Stimulated activated naive B cell treated with anti-CD40 and anti-IgM and Interleukin-4, amounts not matched to agents 10 μg/mL and 1 μg/mL and 100 μg/mL, for 72 hours (primary cell): ENCODE data around the gene DGKB.

Experiments
- ATAC-seq, 2 donors: fragments of 150-1000 bp; cut with Tn5 transposase; replicated peaks; 2 replicates each; pipeline ENCODE4 v1.10.0; 2021; ENCODE audit warnings: moderate library complexity in 1 of 2
- DNase-seq: peaks from one replicate; pipeline ENCODE4 v3.0.0; 2021
- H3K27ac Mint-ChIP-seq: one replicate; pipeline ENCODE4 v1.8.0; 2022; ENCODE audit warnings: mild to moderate bottlenecking, mixed read lengths
- H3K27me3 Mint-ChIP-seq, 2 donors: one replicate each; pipeline ENCODE4 v1.8.0; 2022; ENCODE audit warnings: mixed read lengths in 2 of 2
- H3K36me3 Mint-ChIP-seq, 2 donors: one replicate each; pipeline ENCODE4 v1.8.0; 2022; ENCODE audit warnings: mixed read lengths in 2 of 2, mild to moderate bottlenecking in 1 of 2
- H3K4me1 Mint-ChIP-seq, 2 donors: one replicate each; pipeline ENCODE4 v1.8.0; 2022; ENCODE audit warnings: mixed read lengths in 2 of 2, mild to moderate bottlenecking in 1 of 2
- H3K4me3 Mint-ChIP-seq, 2 donors: one replicate each; pipeline ENCODE4 v1.8.0; 2022; ENCODE audit warnings: mild to moderate bottlenecking in 2 of 2, mixed read lengths in 2 of 2, moderate library complexity in 1 of 2
- H3K9me3 Mint-ChIP-seq, 2 donors: one replicate each; pipeline ENCODE4 v1.8.0; 2022; ENCODE audit warnings: mixed read lengths in 2 of 2, mild to moderate bottlenecking in 1 of 2

The DGKB gene

GRCh38 chr7:14206121-14206520 is 696.4 kb downstream of the DGKB start:
- Mint-ChIP-seq H3K4me3 (no peak overlapping the region), H3K36me3 (no peaks in the 10 kb centered on the region), H3K4me1 (no peaks in the 10 kb centered on the region), H3K9me3 (no peaks in the 10 kb centered on the region), H3K27me3 (no peaks in the 10 kb centered on the region), H3K27ac (no peak overlapping the region)
- ATAC-seq (no peak), DNase-seq (no peak)

GRCh38 chr7:14201353-14201752 is 701.2 kb downstream of the DGKB start:
- no peaks in the 10 kb centered on the region for H3K27me3 Mint-ChIP-seq
- no peak for ATAC-seq
- no peaks in the 10 kb centered on the region for H3K36me3 Mint-ChIP-seq

DNA sequence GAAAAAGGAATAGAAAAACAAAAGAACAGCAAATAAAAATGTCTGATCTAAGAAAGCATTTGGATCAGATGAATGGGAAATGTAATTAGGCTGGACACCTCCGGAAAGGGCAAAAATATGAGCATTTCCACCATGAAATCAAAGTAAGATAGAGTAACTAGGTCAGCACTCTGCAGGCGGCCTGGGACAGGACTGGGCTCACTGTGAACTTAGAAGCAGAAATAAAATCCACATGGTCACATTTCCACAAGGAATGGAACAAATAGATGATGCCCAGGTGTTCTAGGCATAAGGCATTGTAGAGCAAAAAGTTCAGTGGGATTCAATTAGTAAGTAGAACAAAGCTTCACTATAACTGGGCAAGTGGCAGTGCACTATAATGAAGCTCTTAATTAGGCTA is 703.2 kb downstream of the DGKB start:
- Mint-ChIP-seq H3K27me3 (no peaks in the 10 kb centered on the region), H3K4me3 (no peak overlapping the region), H3K4me1 (no peaks in the 10 kb centered on the region), H3K27ac (no peak overlapping the region), H3K9me3 (peaks cover 0 to 3% of the 10 kb centered on the region in 2 donors), H3K36me3 (no peaks in the 10 kb centered on the region)
- ATAC-seq (no peak), DNase-seq (no peak)

More at GRCh38 chr7:14201353-14201752, 701.2 kb downstream of the DGKB start:
- Mint-ChIP-seq H3K4me1 (no peaks in the 10 kb centered on the region), H3K9me3 (peaks cover 0 to 3% of the 10 kb centered on the region in 2 donors), H3K27ac (no peak overlapping the region), H3K4me3 (no peak overlapping the region)
- DNase-seq, result no peak

GRCh38 chr7:14197280-14197679 is 705.3 kb downstream of the DGKB start:
- Mint-ChIP-seq H3K4me3 (no peak overlapping the region), H3K36me3 (no peaks in the 10 kb centered on the region), H3K27me3 (no peaks in the 10 kb centered on the region), H3K27ac (no peak overlapping the region), H3K4me1 (no peaks in the 10 kb centered on the region), H3K9me3 (peaks cover 0 to 3% of the 10 kb centered on the region in 2 donors)
- ATAC-seq (no peak), DNase-seq (no peak)

- Mint-ChIP-seq H3K27ac (no peak overlapping the region), H3K4me3 (no peak overlapping the region), H3K36me3 (no peaks in the 10 kb centered on the region), H3K4me1 (no peaks in the 10 kb centered on the region), H3K27me3 (no peaks in the 10 kb centered on the region), H3K9me3 (peaks cover 0 to 3% of the 10 kb centered on the region in 2 donors)
- DNase-seq (no peak), ATAC-seq (no peak)
Measured at GRCh38 chr7:14196555-14196954, 706.0 kb downstream of the DGKB start.

GRCh38 chr7:14195871-14196270 is 706.7 kb downstream of the DGKB start:
- no peak overlapping the region for H3K4me3 Mint-ChIP-seq
- H3K36me3 Mint-ChIP-seq, result no peaks in the 10 kb centered on the region
- ATAC-seq (no peak), DNase-seq (no peak)
- peaks cover 0 to 3% of the 10 kb centered on the region in 2 donors for H3K9me3 Mint-ChIP-seq
- no peaks in the 10 kb centered on the region for H3K27me3 Mint-ChIP-seq
- no peaks in the 10 kb centered on the region for H3K4me1 Mint-ChIP-seq
- H3K27ac Mint-ChIP-seq, result no peak overlapping the region

- Mint-ChIP-seq H3K27ac (no peak overlapping the region), H3K9me3 (peaks cover 0 to 3% of the 10 kb centered on the region in 2 donors), H3K4me3 (no peak overlapping the region), H3K4me1 (no peaks in the 10 kb centered on the region), H3K36me3 (no peaks in the 10 kb centered on the region), H3K27me3 (no peaks in the 10 kb centered on the region)
- no peak for ATAC-seq
- DNase-seq, result no peak
Measured at GRCh38 chr7:14195079-14195478, 707.5 kb downstream of the DGKB start.

DNA sequence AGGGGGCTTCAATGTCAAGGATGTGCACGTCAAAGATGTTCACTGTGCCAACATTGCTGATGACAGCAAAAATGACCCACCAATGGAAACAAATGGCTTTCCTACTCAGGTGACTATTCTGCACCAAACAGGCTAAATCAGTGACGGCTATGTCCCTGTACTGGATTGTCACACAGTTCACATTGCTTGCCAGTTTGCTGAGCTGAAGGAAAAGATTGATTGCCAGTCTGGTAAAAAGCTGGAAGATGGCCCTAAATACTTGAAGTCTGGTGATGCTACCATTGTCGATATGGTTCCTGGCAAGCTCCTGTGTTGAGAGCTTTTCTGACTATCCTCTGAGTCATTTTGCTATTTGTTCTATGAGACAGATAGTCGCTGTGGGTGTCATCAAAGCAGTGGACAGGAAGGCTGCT is 710.9 kb downstream of the DGKB start:
- Mint-ChIP-seq H3K36me3 (no peaks in the 10 kb centered on the region), H3K27ac (no peak overlapping the region), H3K27me3 (no peaks in the 10 kb centered on the region), H3K9me3 (peaks cover 2 to 7% of the 10 kb centered on the region in 2 donors), H3K4me1 (no peaks in the 10 kb centered on the region), H3K4me3 (no peak overlapping the region)
- no peak for DNase-seq
- ATAC-seq, result no peak

DNA sequence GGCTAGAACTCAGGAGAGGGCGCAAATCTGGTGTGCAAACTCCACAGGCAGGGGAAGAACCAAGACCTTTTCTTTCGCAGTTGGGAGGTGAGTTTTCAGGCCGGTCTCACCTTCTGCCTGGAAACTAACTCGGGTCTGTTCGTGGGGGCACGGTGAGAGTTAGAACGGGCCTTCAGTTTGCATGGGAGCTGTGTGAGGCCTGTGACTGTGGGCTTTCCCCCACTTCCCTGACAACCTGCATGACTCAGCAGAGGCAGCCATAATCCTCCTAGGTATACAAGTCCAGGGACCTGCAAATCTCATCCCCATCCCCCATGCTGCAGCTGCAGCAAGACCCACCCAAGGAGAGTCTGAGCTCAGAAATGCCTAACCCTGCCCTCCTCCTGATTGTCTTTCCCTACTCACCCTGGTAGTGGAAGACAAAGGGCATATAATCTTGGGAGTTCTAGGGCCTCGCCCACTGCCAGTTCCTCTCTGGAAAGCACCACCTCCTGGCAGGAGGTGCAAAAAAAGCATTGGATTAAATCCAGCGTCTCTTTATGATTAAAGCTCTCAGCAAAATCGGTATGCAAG is 718.2 kb downstream of the DGKB start:
- Mint-ChIP-seq H3K9me3 (peaks cover 5 to 7% of the 10 kb centered on the region in 2 donors), H3K4me3 (no peak overlapping the region), H3K27me3 (no peaks in the 10 kb centered on the region), H3K4me1 (no peaks in the 10 kb centered on the region), H3K27ac (no peak overlapping the region), H3K36me3 (no peaks in the 10 kb centered on the region)
- no peak for ATAC-seq
- DNase-seq, result no peak

DNA sequence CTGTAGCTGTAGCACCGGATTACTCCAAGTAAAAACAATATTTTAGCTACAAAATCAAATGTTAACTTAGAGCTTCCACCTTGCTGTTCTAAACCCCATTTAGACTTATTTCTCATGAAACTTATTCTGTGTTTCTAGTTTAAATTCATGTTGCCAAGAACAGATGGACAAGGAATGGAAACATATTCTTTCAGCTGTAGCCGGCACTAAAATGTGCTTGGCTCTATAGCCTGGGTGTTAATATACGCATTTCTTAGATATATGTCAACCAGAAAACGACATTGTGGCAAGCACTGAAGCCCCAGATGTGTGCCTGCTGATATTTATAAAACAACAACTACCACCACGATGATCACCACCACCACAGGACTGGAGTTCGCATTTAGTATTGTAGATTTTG is 722.8 kb downstream of the DGKB start:
- H3K4me1 Mint-ChIP-seq, result no peaks in the 10 kb centered on the region
- DNase-seq (no peak), ATAC-seq (no peak)
- no peaks in the 10 kb centered on the region for H3K27me3 Mint-ChIP-seq
- H3K36me3 Mint-ChIP-seq, result no peaks in the 10 kb centered on the region
- H3K4me3 Mint-ChIP-seq, result no peak overlapping the region
- no peak overlapping the region for H3K27ac Mint-ChIP-seq
- H3K9me3 Mint-ChIP-seq, result peaks cover 0 to 3% of the 10 kb centered on the region in 2 donors

DNA sequence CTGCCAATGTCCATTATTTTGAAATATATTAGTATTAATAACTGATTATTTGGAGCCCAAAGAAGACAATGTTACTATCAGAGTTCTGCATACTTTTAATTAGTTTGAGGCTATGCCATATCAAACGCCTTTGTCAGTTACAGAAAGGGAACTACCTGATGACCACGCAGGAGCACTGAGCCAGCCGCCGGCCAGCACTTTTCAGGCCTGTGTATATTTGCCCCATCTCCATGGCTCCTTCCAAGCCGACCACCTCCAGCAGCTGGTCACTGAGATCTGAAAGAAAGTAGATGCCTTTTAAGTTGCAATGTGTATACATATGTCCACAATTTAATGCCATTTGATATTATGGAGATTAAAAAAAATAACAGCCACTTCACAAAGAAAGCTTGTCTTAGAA is 724.7 kb downstream of the DGKB start:
- Mint-ChIP-seq H3K9me3 (peaks cover 4% of the 10 kb centered on the region in 2 donors), H3K36me3 (no peaks in the 10 kb centered on the region), H3K27me3 (no peaks in the 10 kb centered on the region), H3K4me1 (no peaks in the 10 kb centered on the region), H3K4me3 (no peak overlapping the region), H3K27ac (no peak overlapping the region)
- DNase-seq (no peak), ATAC-seq (no peak)

- H3K36me3 Mint-ChIP-seq, result no peaks in the 10 kb centered on the region
- no peaks in the 10 kb centered on the region for H3K4me1 Mint-ChIP-seq
- H3K27ac Mint-ChIP-seq, result no peak overlapping the region
- ATAC-seq (no peak), DNase-seq (no peak)
- H3K27me3 Mint-ChIP-seq, result no peaks in the 10 kb centered on the region
- H3K9me3 Mint-ChIP-seq, result peaks cover 12 to 17% of the 10 kb centered on the region in 2 donors
- no peak overlapping the region for H3K4me3 Mint-ChIP-seq
Measured at GRCh38 chr7:14170872-14171271, 731.7 kb downstream of the DGKB start.

DNA sequence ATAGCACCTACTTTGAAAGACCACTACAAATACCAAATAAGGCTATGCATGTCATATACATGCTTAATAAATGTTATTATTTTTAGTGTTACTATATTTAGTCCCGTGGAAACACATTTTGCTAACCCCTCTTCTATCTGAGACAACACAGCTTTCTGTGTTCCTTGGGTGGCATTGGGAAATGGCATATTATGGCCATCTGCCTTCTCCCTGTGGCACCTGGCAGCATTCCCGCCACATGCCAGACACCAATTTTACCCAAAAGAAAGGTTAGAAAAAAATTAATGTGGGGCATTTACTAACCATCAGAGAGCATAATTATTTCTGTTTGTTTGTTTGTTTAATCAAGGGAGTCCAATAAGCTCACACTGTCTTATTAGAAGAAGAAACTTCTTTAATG is 744.4 kb downstream of the DGKB start:
- ATAC-seq (no peak), DNase-seq (no peak)
- no peaks in the 10 kb centered on the region for H3K4me1 Mint-ChIP-seq
- peaks cover 8 to 11% of the 10 kb centered on the region in 2 donors for H3K9me3 Mint-ChIP-seq
- H3K4me3 Mint-ChIP-seq, result no peak overlapping the region
- no peaks in the 10 kb centered on the region for H3K36me3 Mint-ChIP-seq
- H3K27me3 Mint-ChIP-seq, result no peaks in the 10 kb centered on the region
- H3K27ac Mint-ChIP-seq, result no peak overlapping the region

- Mint-ChIP-seq H3K27me3 (no peaks in the 10 kb centered on the region), H3K4me1 (no peaks in the 10 kb centered on the region), H3K36me3 (no peaks in the 10 kb centered on the region), H3K9me3 (peaks cover 7 to 11% of the 10 kb centered on the region in 2 donors), H3K4me3 (no peak overlapping the region), H3K27ac (no peak overlapping the region)
- ATAC-seq (no peak), DNase-seq (no peak)
Measured at GRCh38 chr7:14156436-14156835, 746.1 kb downstream of the DGKB start.

DNA sequence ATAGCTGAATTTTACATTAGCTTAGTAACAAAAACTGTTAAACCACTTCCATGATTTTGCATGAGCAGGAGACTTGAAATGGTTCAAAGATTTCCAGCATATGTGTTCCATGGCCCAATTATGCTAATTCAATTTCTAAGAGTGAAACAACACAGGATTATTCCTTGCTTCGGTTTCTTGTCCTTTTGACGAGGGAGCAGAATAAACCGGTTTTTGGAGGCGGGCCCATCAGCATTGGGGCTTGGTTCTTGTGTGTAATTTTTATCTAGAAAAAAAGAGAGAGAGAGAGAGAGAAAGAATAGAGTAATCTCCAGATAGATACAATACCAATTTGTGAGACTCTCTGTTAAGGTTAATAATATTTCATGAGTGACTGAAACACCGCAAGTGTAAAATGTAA is 753.6 kb downstream of the DGKB start:
- H3K27ac Mint-ChIP-seq, result no peak overlapping the region
- H3K4me1 Mint-ChIP-seq, result no peaks in the 10 kb centered on the region
- no peak for ATAC-seq
- no peak overlapping the region for H3K4me3 Mint-ChIP-seq
- H3K36me3 Mint-ChIP-seq, result no peaks in the 10 kb centered on the region
- DNase-seq, result no peak
- H3K9me3 Mint-ChIP-seq, result peaks cover 0 to 2% of the 10 kb centered on the region in 2 donors
- H3K27me3 Mint-ChIP-seq, result no peaks in the 10 kb centered on the region

DNA sequence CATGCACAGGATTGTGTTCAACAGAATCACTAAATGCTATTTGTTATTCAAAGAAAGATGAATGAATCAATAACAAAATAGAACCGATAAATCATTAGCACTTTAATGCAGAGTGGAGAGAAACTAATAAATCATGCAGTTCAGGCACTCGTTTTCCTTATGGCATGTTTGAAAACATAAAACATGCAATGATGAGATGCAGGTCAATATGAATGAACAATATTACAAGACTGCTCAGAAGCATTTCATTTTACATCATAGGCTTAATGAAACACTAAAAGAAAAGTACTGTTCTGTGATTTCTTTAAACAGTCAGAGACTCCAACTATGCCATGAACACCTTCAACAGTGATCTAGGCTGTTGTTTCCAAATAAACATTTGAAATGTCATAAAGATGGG is 755.0 kb downstream of the DGKB start:
- H3K27me3 Mint-ChIP-seq, result no peaks in the 10 kb centered on the region
- no peak overlapping the region for H3K27ac Mint-ChIP-seq
- H3K4me3 Mint-ChIP-seq, result no peak overlapping the region
- no peaks in the 10 kb centered on the region for H3K9me3 Mint-ChIP-seq
- H3K4me1 Mint-ChIP-seq, result no peaks in the 10 kb centered on the region
- no peaks in the 10 kb centered on the region for H3K36me3 Mint-ChIP-seq
- DNase-seq, result no peak
- ATAC-seq, result no peak
